HG02610 (cell line): ENCODE measurements around the gene EIF5AL1.
"Not testable (repeated sequence)": the region's sequence is repeated elsewhere in the genome, so short reads cannot be mapped to it uniquely, and the experiment has no call there.

Source experiments
- ATAC-seq: cut with Tn5 transposase; IDR thresholded peaks from one replicate; pipeline ENCODE4 v1.9.1; 2021; ENCODE audit warnings: mild to moderate bottlenecking, moderate library complexity; ENCODE audit not compliant: unreplicated experiment

The EIF5AL1 gene

DNA sequence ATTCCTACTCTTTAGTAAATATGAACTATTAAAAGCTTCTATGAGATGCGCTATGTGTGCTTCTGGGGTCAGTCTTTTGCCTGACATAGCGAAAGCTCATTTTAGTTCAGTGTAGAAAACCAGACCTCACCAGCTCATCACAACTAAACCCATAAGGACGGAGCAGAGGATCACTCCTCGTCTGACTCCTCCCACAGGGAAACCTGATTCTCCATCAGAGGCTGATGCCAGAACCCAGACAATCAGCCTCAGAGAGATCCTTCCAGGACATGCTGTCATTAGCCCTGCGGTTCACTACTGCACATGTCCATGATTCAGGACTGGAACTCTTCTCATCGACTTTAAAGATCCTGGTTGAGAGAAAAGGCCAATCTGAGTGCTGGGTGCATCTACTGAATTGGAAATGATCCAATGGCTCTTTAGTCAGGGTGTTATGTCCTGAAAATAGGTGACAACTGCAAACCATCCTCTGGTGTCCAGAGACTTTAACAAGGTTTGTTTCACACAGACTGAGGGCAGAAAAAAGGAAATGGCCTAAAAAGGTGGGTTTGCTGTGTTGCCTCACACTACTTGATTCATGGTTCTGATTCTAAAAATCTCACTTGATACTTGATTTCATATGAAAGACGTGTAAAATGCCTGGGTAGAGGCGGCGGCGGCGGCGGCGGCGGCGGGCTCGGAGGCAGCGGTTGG, at the start of gene EIF5AL1:
Gene EIF5AL1, plus strand, starts transcription at position 643 of the 693 bp plus-strand sequence. CDS start 117 bp downstream, outside the sequence.
- not testable (repeated sequence) for ATAC-seq

DNA sequence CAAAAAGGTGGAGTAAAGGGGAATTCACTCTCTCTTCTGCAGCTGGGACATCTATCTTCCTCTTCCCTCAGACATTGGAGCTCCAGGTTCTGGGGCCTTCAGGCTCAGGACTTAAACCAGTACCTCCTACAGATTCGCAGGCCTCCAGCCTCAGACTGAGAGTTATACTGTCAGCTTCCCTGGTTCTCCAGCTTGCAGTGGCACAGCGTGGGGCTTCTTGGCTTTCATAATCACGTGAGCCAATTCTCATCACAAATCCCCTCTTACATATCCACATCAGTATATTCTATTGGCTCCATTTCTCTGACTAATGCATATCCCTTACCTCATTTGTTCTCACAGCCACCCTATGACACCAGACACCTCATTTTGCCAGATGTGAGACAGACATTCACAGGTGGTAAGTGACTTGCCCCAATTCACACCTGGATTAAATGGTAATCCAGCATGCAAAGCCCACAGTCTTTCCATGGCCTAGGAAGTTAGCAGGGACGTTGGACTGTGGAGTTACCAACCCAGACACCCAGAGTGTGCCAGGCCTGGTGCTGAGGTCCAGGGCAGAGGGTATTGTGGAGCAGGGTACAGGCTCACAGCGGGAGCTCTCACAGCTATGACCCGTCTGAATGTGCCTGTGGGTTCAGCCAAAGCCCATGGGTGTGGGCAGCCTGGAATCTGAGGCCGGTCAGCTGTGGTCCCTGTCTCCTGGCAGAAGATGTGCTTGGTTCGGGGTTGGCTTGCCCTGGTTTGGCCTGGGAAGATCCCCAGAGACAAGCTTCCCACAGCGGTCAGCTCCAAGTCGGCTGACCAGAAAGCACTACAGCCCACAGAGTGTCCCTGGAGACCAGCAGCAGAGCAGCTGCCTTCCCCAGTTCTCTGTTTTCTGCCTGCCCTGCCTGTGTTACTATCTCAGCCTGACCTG, 48.5 kb upstream of the EIF5AL1 start:
- ATAC-seq = no peak

DNA sequence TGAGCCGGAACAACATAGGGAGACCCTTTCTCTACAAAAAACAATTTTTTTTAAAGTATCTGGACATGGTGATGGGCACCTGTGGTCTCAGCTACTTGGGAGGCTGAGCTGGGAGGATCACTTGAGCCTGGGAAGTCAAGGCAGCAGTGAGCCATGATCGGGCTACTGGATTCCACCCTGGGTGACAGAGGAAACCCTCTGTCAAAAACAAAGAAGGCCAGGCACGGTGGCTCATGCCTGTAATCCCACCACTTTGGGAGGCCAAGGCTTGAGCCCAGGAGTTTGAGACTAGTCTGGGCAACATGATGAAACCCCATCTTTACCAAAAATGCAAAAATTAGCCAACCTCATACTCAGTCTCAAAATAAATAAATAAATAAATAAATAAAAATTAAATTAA, 47.0 kb upstream of the EIF5AL1 start:
- ATAC-seq = no peak

DNA sequence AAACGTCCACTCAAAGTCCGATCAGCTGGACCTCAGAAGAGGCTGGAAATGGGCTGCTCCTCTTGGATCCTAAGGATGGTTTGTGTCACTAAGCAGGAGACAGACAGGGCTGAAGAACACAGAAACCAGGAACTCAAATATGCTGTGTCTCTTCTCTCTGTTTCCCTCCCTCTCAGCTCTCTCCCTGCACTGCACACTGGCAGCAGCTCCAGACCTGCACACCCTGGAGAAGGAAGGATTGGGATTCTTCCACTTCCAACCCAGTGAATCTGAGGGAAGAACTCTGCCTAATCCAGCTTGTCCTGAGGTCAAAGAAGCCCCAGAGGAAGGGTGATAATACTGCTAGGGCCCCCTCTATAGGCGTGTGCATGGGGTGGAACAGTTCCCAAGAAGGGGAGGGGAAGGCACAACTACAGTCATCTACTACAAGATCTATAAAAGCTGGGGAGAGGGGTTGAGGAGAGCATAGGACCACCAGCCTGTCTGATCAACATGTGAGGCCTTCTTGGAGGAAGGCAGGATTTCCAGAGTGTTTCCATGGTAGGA, 44.2 kb upstream of the EIF5AL1 start:
- ATAC-seq = no peak

DNA sequence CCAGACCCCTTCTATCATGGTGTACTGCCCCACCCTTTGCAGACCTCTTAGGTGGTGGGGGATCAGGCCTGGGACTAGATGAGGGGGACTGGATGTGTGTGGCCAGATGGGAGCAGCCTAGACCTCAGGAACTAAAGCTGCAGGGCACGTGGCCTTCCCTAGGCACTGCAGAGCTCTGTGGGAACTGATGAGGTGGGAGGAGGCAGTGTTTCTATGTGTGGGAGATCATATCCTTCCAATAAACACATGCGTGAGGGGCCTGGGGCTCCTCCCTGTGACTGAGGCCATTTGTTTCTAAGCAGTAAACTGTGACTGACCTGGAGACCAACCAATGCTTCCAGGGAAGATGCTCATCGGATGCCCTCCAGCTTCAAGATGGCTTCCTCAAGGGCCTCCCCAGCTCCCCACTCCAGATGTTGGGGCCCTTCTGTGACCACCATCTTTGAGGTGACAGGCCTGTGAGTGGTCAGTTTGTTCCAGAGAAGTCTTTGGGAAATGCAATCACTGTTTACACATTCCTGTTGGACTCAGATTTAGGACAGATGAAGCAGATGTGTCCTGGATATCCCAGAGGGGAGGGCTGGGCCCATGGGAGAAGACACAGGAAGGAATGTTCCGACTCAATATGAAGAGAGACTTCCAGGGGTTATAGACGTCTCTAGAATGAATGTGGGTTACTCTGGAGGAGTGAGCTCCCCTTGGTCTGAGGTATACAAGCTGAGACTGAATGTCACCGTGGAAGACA, 43.3 kb upstream of the EIF5AL1 start:
- ATAC-seq = no peak

DNA sequence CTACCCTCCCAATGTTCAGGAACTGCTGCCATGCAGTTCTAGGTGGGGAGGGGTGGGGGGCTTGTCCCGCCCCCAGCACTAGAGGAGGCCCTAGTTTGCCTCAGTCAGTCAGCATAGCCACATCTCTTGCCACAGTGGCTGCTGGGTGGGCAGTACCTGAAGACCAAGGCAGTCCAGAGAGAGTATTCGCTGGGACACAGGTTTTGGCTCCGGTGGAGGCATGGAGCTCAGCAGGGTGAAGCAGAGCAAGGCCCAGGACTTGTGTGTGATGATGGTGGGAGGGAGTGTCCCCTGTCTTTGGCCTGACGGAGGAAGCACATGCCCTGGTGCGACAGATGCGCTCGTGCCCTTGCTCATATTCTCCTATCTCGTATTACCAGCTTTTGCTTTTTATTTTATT, 42.2 kb upstream of the EIF5AL1 start:
- no peak for ATAC-seq

DNA sequence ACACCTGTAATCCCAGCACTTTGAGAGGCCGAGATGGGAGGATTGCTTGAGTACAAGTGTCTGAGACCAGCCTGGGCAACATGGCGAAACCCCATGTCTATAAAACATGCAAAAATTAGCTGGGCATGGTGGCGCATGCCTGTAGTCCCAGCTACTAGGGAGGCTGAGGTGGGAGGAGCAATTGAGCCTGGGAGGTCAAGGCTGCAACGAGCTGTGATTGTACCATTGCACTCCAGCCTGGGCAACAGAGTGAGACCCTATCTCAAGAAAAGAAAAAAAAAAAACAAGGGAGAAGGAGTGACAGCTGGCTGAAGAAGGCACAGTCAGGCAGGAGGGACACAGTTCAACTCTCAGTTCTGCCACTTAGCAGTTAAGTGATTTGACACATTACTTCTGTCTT, 40.6 kb upstream of the EIF5AL1 start:
- ATAC-seq = no peak

DNA sequence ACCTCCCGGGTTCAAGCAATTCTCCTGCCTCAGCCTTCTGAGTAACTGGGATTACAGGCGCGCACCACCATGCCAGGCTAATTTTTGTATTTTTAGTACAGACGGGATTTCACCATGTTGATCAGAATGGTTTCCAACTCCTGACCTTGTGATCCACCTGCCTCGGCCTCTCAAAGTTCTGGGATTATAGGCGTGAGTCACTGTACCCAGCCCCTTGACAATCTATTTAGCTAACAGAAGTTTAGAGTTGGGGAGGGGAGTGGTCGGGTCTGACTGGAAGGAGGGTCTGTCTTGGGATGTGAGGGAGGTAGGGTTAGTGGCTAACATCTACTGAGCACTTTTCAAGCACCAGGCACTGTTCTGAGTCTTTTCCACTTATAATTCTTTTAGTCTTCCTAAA, 39.9 kb upstream of the EIF5AL1 start:
- no peak for ATAC-seq

DNA sequence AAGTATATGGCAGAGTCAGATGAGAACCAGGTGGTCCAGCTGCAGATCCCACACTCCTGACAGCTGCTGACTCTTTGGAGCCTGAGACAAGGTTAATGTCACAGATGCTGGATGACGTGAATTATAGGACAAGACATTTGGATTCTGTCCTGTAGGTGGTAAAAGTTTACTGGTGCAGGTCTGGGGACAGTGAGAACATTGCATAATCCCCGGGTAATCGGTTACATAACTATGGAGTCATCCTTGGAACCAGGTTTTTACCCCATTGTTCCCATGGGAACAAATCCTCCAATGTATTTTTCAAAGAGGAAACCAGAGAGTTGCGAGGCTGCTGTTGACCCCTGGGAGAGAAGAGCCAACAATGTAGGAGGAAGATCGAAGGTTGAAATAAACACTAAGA, 39.4 kb upstream of the EIF5AL1 start:
- ATAC-seq = no peak

DNA sequence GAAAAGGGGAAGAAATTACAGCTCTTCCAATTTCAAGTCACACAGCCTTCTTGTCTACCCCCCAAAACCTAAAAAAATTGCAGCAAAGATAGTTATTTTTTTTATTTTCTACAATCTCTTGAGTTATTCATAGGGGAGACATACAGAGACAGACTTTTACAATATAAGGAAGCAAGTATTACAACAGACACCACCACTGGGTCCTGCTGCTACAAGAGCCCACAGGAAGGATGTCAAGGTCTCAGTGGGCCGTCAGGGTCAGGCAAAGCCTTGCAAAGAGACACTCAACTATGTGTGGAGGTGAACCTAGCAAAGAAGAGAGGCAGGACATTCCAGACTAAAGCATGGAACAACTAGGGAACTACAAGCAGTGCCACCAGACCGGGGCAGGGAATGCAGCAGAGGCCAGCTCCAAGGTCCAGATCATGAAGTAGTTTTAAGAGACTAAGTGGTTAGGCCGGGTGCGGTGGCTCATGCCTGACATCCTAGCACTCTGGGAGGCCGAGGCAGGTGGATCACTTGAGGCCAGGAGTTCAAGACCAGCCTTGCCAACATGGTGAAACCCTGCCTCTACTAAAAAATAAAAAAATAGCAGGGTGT, 38.7 kb upstream of the EIF5AL1 start:
- no peak for ATAC-seq

DNA sequence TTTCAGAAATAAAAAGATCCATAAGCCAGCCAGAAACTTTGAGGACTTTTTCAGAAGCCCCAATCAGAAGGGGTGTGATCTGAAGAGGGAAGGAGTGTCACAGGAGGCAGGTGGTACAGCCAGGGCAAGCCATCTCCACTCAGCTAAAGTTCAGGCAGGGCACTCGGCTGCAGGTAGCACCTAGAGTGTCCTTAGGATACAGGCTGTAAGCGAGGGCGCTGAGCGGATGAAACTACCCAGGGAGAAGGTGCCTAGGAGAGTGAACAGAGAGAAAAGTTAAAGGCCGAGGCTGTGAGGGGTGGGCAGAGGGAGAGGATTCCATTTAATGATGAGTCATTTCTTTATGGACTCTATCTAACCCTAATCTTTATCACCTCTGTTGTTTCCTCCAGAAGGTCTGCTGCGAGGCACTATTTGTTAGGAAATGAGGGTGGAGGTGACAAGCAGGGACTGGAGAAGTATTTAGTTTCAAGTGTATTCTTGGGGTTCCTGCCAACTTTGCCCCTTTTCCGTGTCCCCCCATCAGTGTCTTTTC, 37.1 kb upstream of the EIF5AL1 start:
- no peak for ATAC-seq

DNA sequence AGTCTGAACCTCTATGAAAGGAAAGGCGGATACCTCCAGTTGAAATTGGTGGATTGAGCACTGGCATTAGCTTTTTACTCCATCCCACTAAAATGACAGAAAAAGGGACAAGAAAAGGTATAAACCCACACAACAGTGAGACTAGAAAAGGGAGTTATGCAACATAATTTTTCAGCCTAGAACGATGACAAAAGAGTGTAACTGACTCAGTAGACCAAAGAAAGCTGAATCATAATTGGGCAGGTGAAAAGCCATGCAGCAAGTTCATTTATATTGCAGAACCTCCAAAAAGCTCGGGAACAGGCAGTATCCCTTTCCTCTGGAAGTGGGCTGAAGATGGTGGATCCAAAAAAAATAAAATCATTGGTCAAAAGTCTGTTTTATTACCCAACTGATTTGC, 36.5 kb upstream of the EIF5AL1 start:
- no peak for ATAC-seq

DNA sequence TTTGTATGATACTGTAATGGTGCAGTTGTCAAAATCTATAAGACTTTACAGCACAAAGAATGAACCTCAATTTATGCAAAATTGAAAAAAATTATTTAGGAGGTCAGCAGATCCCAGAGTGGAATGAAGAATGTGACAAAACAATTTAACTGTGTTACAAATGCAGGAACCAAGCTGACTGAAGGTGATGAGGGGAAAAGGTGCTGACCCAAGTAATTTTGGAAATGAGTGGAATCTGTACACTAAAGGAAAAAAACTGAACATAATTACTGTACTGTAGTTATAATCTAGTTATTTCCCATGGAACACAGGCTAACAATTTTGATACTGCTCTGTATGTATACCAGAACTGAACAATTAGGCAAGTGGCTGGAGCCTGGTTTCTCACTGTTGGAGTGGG, 35.7 kb upstream of the EIF5AL1 start:
- no peak for ATAC-seq

DNA sequence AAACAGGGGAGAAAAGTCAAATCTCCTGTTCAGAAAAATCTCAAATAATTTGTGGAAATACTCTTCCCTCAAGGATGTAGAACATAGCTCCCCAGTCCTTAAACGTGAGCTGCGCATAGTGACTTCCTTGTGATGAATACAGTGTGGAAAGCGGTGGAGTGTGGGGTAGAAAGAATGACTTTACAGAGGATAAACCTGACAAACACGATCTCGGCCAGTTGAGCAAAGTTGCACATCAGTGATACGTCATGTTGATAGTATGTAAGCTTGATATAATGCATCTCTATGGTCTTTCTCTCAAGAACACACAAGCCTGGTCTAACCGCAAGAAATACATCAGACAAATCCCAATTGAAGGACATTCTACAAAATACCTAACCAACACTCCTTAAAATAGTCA, 34.9 kb upstream of the EIF5AL1 start:
- no peak for ATAC-seq

DNA sequence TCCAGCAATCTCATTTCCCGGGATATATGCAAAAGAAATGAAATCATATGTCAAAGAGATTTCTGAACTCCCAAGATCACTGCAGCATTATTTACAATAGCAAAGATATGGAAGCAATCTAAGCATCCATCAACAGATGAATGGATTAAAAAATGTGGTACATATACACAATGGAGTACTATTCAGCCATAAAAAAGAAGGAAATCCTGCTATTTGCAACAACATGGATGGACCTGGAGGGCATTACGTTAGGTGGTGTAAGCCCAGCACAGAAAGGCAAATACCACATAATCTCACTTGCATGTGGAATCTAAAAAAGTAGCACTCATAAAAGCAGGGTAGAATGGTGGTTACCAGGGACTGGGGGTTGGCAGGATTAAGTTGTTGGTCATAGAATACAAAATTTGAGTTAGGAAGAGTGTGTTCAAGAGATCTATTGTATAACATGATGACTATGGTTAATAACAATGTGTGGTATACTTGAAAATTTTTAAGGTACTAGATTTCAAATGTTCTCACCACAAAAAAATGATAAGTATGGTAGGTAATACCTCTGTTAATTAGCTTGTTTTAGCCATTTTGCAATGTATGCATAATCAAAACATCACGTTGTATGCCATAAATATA, 32.9 kb upstream of the EIF5AL1 start:
- no peak for ATAC-seq

DNA sequence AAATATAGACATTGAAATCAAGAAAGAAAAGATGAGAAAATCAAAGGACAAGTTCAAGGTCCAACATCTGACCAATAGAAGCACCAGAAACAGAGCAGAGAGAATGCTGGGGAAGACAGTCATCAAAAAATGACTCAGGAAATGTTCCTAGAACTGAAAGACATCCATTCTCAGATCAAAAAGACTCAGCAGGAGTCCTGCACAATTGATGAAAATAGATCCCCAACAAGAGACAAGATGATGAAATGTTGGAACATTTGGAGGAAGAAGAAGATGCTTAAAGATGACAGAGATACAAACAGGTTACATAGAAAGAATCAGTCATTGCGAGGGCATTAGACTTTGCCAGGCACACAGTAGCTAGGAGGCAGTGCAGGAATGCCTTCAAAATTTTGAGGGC, 30.0 kb upstream of the EIF5AL1 start:
- no peak for ATAC-seq

DNA sequence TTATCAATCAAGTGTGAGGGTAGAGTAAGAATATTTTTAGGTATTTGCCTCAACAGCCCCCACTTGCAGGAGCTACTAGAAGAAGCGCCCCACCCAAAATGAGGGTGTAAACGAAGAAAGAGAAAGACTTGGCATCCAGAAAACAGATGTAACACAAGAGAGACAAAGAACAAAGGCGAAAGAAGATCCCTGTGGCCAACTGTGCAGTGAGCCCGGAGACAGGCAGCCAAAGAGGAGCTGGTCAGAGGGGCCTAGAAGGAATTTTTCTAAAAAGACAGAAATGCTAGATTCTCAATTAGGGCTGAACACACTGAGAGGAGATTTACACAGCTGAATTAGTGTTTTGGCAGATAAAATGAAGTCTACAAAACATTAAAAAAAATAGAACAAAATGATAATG, 29.6 kb upstream of the EIF5AL1 start:
- no peak for ATAC-seq

DNA sequence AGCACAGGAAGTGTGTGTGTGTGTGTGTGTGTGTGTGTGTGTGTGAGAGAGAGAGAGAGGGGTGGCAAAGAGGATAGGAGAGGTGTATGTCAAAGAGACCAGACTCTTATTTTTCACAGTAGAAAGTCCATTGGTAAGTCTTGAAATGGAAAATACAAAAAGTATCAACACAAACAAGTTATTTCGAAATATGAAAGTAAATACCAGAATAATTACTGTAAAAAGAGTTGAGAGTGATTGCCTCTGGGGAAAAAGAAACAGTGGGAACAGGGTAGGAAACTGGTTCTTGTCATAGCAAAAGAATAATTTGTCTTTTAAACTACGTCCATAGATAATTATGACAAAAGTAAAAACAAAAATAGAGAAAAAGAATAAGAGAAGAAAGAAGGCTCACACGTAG, 29.0 kb upstream of the EIF5AL1 start:
- ATAC-seq = no peak

DNA sequence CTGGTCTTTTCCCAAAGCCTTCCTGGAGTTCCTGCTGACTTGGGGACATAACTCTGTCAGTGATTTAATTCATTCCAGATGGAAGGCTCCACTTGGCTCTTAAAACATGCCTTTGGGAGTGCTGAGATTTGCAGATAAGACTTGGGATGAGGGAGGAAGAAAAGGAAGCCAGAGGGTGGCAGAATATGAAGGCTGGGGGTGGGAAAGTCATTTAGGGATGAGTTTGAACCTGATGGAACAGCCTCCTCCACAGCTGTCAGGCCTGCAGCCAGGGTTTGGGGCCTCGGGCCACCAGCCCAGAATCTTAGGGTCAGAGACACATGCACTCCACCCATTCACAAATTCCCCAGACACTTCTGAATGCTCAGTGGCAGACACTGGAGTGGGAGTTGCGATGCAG, 28.4 kb upstream of the EIF5AL1 start:
- no peak for ATAC-seq

DNA sequence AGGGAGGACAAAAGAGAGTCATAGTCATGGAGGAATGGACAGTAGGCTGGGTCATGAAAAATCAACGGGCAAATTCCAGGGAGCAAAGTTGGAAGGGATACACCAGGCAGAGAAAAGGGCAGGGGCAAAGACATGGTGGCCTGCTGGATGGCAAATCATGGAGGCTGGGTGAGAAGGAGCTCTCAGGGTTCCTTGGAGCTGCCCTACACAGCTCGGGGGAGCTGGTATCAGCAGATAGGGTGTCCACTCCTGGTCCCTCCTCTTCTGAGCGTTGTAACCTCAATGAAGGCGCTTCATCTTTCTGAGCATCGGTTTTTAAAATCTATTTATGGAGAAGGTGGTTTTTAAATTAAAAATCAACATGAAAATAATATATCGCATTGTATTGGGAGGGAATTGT, 27.9 kb upstream of the EIF5AL1 start:
- no peak for ATAC-seq
